ENCODE results near the gene JUN. TPM values are rescaled to one million over a fixed set of nuclear protein-coding genes. Genes with fewer than 3 reads are reported as not detected.

Gene JUN
- total RNA-seq, 1 experiment from 2014 or later, result 73.6 TPM

- DNase-seq (no peak), ATAC-seq (no peak)
- Histone ChIP-seq H3K9me2 (replicated peaks; ENCODE audit: low read length) (0 out of 2 replicates have a peak, but pooled peaks cover 5% of the 10 kb centered on the region), H2AFZ (ENCODE audit: low read length) (no peak overlapping the region), H3K4me3 (ENCODE audit: low read length) (no peak overlapping the region), H3F3A (ENCODE audit: low read length, unreplicated experiment) (no peaks in the 10 kb centered on the region), H3K4me2 (ENCODE audit: low read length) (no peak overlapping the region), H3K4me1 (ENCODE audit: insufficient read depth, low read length) (no peaks in the 10 kb centered on the region), H3K9ac (ENCODE audit: low read length) (no peak overlapping the region), H3K36me3 (ENCODE audit: low read depth, low read length) (no peaks in the 10 kb centered on the region), H3K27me3 (ENCODE audit: low read length) (no peaks in the 10 kb centered on the region), H3K79me2 (ENCODE audit: low read length) (no peaks in the 10 kb centered on the region), H3K27ac (ENCODE audit: low read length) (no peak overlapping the region), H3K9me3 (ENCODE audit: low read length) (no peaks in the 10 kb centered on the region), H4K20me1 (ENCODE audit: low read length) (no peaks in the 10 kb centered on the region)
- ChIA-PET CTCF (no interaction called here), POLR2A (ENCODE audit: unreplicated experiment) (no interaction called here)
- no peak for TF ChIP-seq CTCF (conservative IDR thresholded peaks at IDR 0.05; ENCODE audit: low read depth, low read length)
- no peak for TF ChIP-seq EZH2 (IDR thresholded peaks at IDR 0.05; ENCODE audit: low read length, unreplicated experiment)
- TF ChIP-seq EZH2phosphoT487 (IDR thresholded peaks at IDR 0.05; ENCODE audit: borderline replicate concordance, low read length), result no peak
- no TSS peak for BruUV-seq (replicated peaks)
- intact Hi-C loops (cut with micrococcal nuclease), result no loop called here
Observed at GRCh38 chr1:58798910-58799442, 15.1 kb upstream of the JUN start.

GRCh38 chr1:58796416-58796815 lies 12.6 kb upstream of the JUN start:
- H3K4me2 ChIP-seq (ENCODE audit: low read length), result no peak overlapping the region
- no peaks in the 10 kb centered on the region for H4K20me1 ChIP-seq (ENCODE audit: low read length)
- H3F3A ChIP-seq (ENCODE audit: low read length, unreplicated experiment), result no peaks in the 10 kb centered on the region
- no peak overlapping the region for H3K4me3 ChIP-seq (ENCODE audit: low read length)
- H3K36me3 ChIP-seq (ENCODE audit: low read depth, low read length), result no peaks in the 10 kb centered on the region
- no peak overlapping the region for H3K9ac ChIP-seq (ENCODE audit: low read length)
- no peaks in the 10 kb centered on the region for H3K27me3 ChIP-seq (ENCODE audit: low read length)
- 0 out of 2 replicates have a peak, but pooled peaks cover 5% of the 10 kb centered on the region for H3K9me2 ChIP-seq (replicated peaks; ENCODE audit: low read length)
- no peak for TF ChIP-seq EZH2 (IDR thresholded peaks at IDR 0.05; ENCODE audit: low read length, unreplicated experiment)
- TF ChIP-seq EZH2phosphoT487 (IDR thresholded peaks at IDR 0.05; ENCODE audit: borderline replicate concordance, low read length), result no peak
- no peak for TF ChIP-seq CTCF (conservative IDR thresholded peaks at IDR 0.05; ENCODE audit: low read depth, low read length)
- CTCF ChIA-PET, result no interaction called here
- H3K4me1 ChIP-seq (ENCODE audit: insufficient read depth, low read length), result no peaks in the 10 kb centered on the region
- ATAC-seq (no peak), DNase-seq (no peak)
- H3K27ac ChIP-seq (ENCODE audit: low read length), result no peak overlapping the region
- no TSS peak for BruUV-seq (replicated peaks)
- H3K9me3 ChIP-seq (ENCODE audit: low read length), result no peaks in the 10 kb centered on the region
- H3K79me2 ChIP-seq (ENCODE audit: low read length), result no peaks in the 10 kb centered on the region
- POLR2A ChIA-PET (ENCODE audit: unreplicated experiment), result no interaction called here
- H2AFZ ChIP-seq (ENCODE audit: low read length), result no peak overlapping the region
- intact Hi-C loops (cut with micrococcal nuclease), result no loop called here

GRCh38 chr1:58794585-58794984 lies 10.7 kb upstream of the JUN start:
- no peak overlapping the region for H3K4me2 ChIP-seq (ENCODE audit: low read length)
- ATAC-seq, result no peak

More at GRCh38 chr1:58794585-58794984, 10.7 kb upstream of the JUN start:
- TF ChIP-seq EZH2 (IDR thresholded peaks at IDR 0.05; ENCODE audit: low read length, unreplicated experiment) (no peak), EZH2phosphoT487 (IDR thresholded peaks at IDR 0.05; ENCODE audit: borderline replicate concordance, low read length) (no peak), CTCF (conservative IDR thresholded peaks at IDR 0.05; ENCODE audit: low read depth, low read length) (no peak)
- Histone ChIP-seq H3K9me3 (ENCODE audit: low read length) (no peaks in the 10 kb centered on the region), H3K9ac (ENCODE audit: low read length) (no peak overlapping the region), H3K79me2 (ENCODE audit: low read length) (no peaks in the 10 kb centered on the region), H4K20me1 (ENCODE audit: low read length) (no peaks in the 10 kb centered on the region), H2AFZ (ENCODE audit: low read length) (no peak overlapping the region), H3K9me2 (replicated peaks; ENCODE audit: low read length) (0 out of 2 replicates have a peak, but pooled peaks cover 5% of the 10 kb centered on the region), H3K27me3 (ENCODE audit: low read length) (no peaks in the 10 kb centered on the region), H3K4me3 (ENCODE audit: low read length) (no peak overlapping the region), H3K36me3 (ENCODE audit: low read depth, low read length) (no peaks in the 10 kb centered on the region), H3K27ac (ENCODE audit: low read length) (no peak overlapping the region), H3K4me1 (ENCODE audit: insufficient read depth, low read length) (no peaks in the 10 kb centered on the region), H3F3A (ENCODE audit: low read length, unreplicated experiment) (no peaks in the 10 kb centered on the region)
- CTCF ChIA-PET, result no interaction called here
- POLR2A ChIA-PET (ENCODE audit: unreplicated experiment), result no interaction called here
- intact Hi-C loops (cut with micrococcal nuclease), result no loop called here
- no TSS peak for BruUV-seq (replicated peaks)
- DNase-seq, result no peak

All from PC-3 (cell line).